Right ventricle myocardium inferior (tissue), 1 donor: ENCODE measurements around the gene MAP4K4. TPM values are rescaled to one million over a fixed set of nuclear protein-coding genes. Genes with fewer than 3 reads are reported as not detected.

Experiments
- ATAC-seq: fragments of 200-7000 bp; cut with Tn5 transposase; one replicate; pipeline ENCODE4 v1.9.1; 2020; ENCODE audit warnings: mild to moderate bottlenecking, moderate library complexity
- DNase-seq: peaks from one replicate; pipeline ENCODE4 v3.0.0; 2021; ENCODE audit errors: missing footprints
- intact Hi-C: fragments of 100-400 bp; cut with DNase I; formaldehyde crosslinking; loops from one replicate; pipeline ENCODE4 v1.11.0; 2022
- total RNA-seq: library from RNA; stranded (reverse); fragmentation: NEBNext Ultra II Directional; extraction: Animal tissue kit (Norgen Biotek cat#: 25700); gene quantifications from one replicate; pipeline ENCODE4 v1.2.1, GENCODE V29; 2021
- donor health status: DM: no; HTN: yes; CAD: no; lungs with severe emphysema.

Gene MAP4K4
- total RNA-seq, 1 donor from 2014 or later, result 82.5 TPM

- intact Hi-C loops, result loop anchor here (5.0 kb wide), 2 partner anchors 96 to 351 kb away; partner anchors contain the start of gene MAP4K4
- ATAC-seq, result peak; percentile 24
- DNase-seq, result no peak
These were observed 95.9 kb downstream of the MAP4K4 start for GRCh38 chr2:101793277-101793969.

- DNase-seq, result no peak
- intact Hi-C loops, result loop anchor here (5.0 kb wide), 2 partner anchors 97 to 352 kb away; partner anchors contain the start of gene MAP4K4
- ATAC-seq, result no peak
These were observed 96.6 kb downstream of the MAP4K4 start for GRCh38 chr2:101794141-101794540.

- intact Hi-C loops, result no loop called here
- no peak for ATAC-seq
- no peak for DNase-seq
These were observed 97.5 kb downstream of the MAP4K4 start for GRCh38 chr2:101795033-101795432.

GRCh38 chr2:101796825-101797600, 99.5 kb downstream of the MAP4K4 start:
- intact Hi-C loops, result no loop called here
- no peak for DNase-seq
- ATAC-seq, result no peak

GRCh38 chr2:101801496-101801895, 104.0 kb downstream of the MAP4K4 start:
- intact Hi-C loops, result no loop called here
- ATAC-seq, result no peak
- no peak for DNase-seq

GRCh38 chr2:101802329-101802728, 104.8 kb downstream of the MAP4K4 start:
- no peak for ATAC-seq

GRCh38 chr2:101803128-101803527, 105.6 kb downstream of the MAP4K4 start:
- ATAC-seq, result no peak
- DNase-seq, result no peak
- intact Hi-C loops, result no loop called here

More at GRCh38 chr2:101802329-101802728, 104.8 kb downstream of the MAP4K4 start:
- no peak for DNase-seq
- intact Hi-C loops, result no loop called here

- no peak for DNase-seq
- intact Hi-C loops, result no loop called here
- ATAC-seq, result peak; percentile 9
These were observed 106.6 kb downstream of the MAP4K4 start for GRCh38 chr2:101803945-101804696.

GRCh38 chr2:101805152-101806088, 107.9 kb downstream of the MAP4K4 start:
- peak; percentile 66 for ATAC-seq
- intact Hi-C loops, result no loop called here
- DNase-seq, result no peak

- intact Hi-C loops, result no loop called here
- DNase-seq (no peak), ATAC-seq (no peak)
These were observed 108.6 kb downstream of the MAP4K4 start for GRCh38 chr2:101806123-101806522.

- DNase-seq, result no peak
- intact Hi-C loops, result no loop called here
- peak; percentile 56 for ATAC-seq
These were observed 109.2 kb downstream of the MAP4K4 start for GRCh38 chr2:101806701-101807100.

GRCh38 chr2:101807242-101807641, 109.7 kb downstream of the MAP4K4 start:
- intact Hi-C loops, result no loop called here

GRCh38 chr2:101808006-101808562, 110.6 kb downstream of the MAP4K4 start:
- intact Hi-C loops, result no loop called here
- ATAC-seq, result no peak
- DNase-seq, result no peak

More at GRCh38 chr2:101807242-101807641, 109.7 kb downstream of the MAP4K4 start:
- ATAC-seq (no peak), DNase-seq (no peak)

- DNase-seq (no peak), ATAC-seq (no peak)
- intact Hi-C loops, result no loop called here
These were observed 112.2 kb downstream of the MAP4K4 start for GRCh38 chr2:101809698-101810097.

GRCh38 chr2:101811226-101812015, 113.9 kb downstream of the MAP4K4 start:
- no peak for DNase-seq
- intact Hi-C loops, result no loop called here
- no peak for ATAC-seq

- intact Hi-C loops, result no loop called here
These were observed 114.7 kb downstream of the MAP4K4 start for GRCh38 chr2:101812226-101812625.

GRCh38 chr2:101814752-101815151, 117.2 kb downstream of the MAP4K4 start:
- no peak for DNase-seq
- no peak for ATAC-seq
- intact Hi-C loops, result no loop called here

More at GRCh38 chr2:101812226-101812625, 114.7 kb downstream of the MAP4K4 start:
- ATAC-seq (no peak), DNase-seq (no peak)
